K562 (cell line): ENCODE results near the gene DMXL1. TPM values are rescaled to one million over a fixed set of nuclear protein-coding genes. Genes with fewer than 3 reads are reported as not detected.

ENCODE experiments used
- CBFA2T3 ChIP-seq: fragments of 450-650 bp; IDR thresholded peaks from 2 replicates; pipeline ENCODE4 v1.6.1; 2017
- CEBPB ChIP-seq: fragments of 450-650 bp; IDR thresholded peaks from 2 replicates; pipeline ENCODE4 v1.6.1; 2016; ENCODE audit warnings: missing genetic modification characterization, missing compliant biosample characterization
- ETV1 ChIP-seq: fragments of 450-650 bp; conservative IDR thresholded peaks from 2 replicates; pipeline ENCODE4 v1.6.1; 2016; ENCODE audit warnings: missing genetic modification characterization, control low read depth, low read depth, missing compliant biosample characterization
- MCM5 ChIP-seq: fragments of 450-650 bp; IDR thresholded peaks from 2 replicates; pipeline ENCODE4 v1.6.1; 2016; ENCODE audit warnings: low read depth
- MED1 ChIP-seq: sonication (generic); formaldehyde crosslinking; IDR thresholded peaks from 2 replicates; pipeline ENCODE4 v1.8.1; 2023; ENCODE audit warnings: missing genetic modification reagents, borderline replicate concordance
- NFIX ChIP-seq: fragments of 250-450 bp; sonication (Bioruptor Pico); IDR thresholded peaks from 2 replicates; pipeline ENCODE4 v1.4.0; 2020; ENCODE audit warnings: low read depth, mild to moderate bottlenecking, moderate library complexity
- NR0B1 ChIP-seq: fragments of 450-650 bp; IDR thresholded peaks from one replicate; pipeline ENCODE4 v1.6.1; 2018; ENCODE audit warnings: mild to moderate bottlenecking, moderate library complexity; ENCODE audit not compliant: partially characterized antibody
- RBFOX2 ChIP-seq: fragments of 200-400 bp; formaldehyde crosslinking; IDR thresholded peaks from 2 replicates; pipeline ENCODE4 v1.6.1; 2017; ENCODE audit warnings: low read depth, mild to moderate bottlenecking, low read length, moderate library complexity
- RBM22 ChIP-seq: fragments of 200-400 bp; formaldehyde crosslinking; IDR thresholded peaks from 2 replicates; pipeline ENCODE4 v1.6.1; 2018; ENCODE audit warnings: low read length, low read depth; ENCODE audit not compliant: poor library complexity, severe bottlenecking
- SNIP1 ChIP-seq: fragments of 450-650 bp; IDR thresholded peaks from 2 replicates; pipeline ENCODE4 v1.7.1; 2017; ENCODE audit warnings: low read depth, mild to moderate bottlenecking
- ZNF3 ChIP-seq: fragments of 250-450 bp; sonication (Bioruptor Pico); IDR thresholded peaks from 2 replicates; pipeline ENCODE4 v1.5.0; 2021; ENCODE audit warnings: mild to moderate bottlenecking, moderate library complexity
- ZNF785 ChIP-seq: fragments of 250-450 bp; sonication (Bioruptor Pico); IDR thresholded peaks from 2 replicates; pipeline ENCODE4 v1.4.0; 2020; ENCODE audit warnings: mild to moderate bottlenecking
- ZZZ3 ChIP-seq: fragments of 450-650 bp; IDR thresholded peaks from 2 replicates; pipeline ENCODE4 v1.6.1; 2016; ENCODE audit warnings: antibody characterized with exemption, mild to moderate bottlenecking, moderate library complexity
- polyA plus RNA-seq, 8 experiments: library from polyadenylated mRNA; depleted of rRNA in 4 of 8; stranded (reverse) in 5 of 8; unstranded in 3 of 8; fragments of >200 nt; fragmentation: Nextera tagmentation in 2 of 8; fragmentation: Illumina TruSeq in 1 of 8; extraction: Ambion mirVana in 2 of 8; extraction: Trizol in 1 of 8; gene quantifications; 2 replicates each; pipeline versions ENCODE4 v1.2.1 to v1.2.3, GENCODE V29; 2011 to 2014; ENCODE audit warnings: inconsistent platforms in 1 of 8, missing spikeins in 1 of 8
- total RNA-seq, 7 experiments: library from RNA; depleted of rRNA in 6 of 7; stranded (reverse); fragments of >200 nt in 6 of 7; fragmentation: Illumina TruSeq in 2 of 7; extraction: Trizol in 2 of 7; gene quantifications; 2 replicates each; pipeline versions ENCODE4 v1.2.1 to v1.2.3, GENCODE V29; 2011 to 2021; ENCODE audit warnings: low replicate concordance in 1 of 7
- TF ChIP-seq, protein P1 (sequence below), 3 experiments: IDR thresholded peaks in 2 of 3; conservative IDR thresholded peaks in 1 of 3; 2 replicates each; pipeline ENCODE4 v1.5.1; 2011 to 2012; ENCODE audit warnings: low read length in 3 of 3, mild to moderate bottlenecking in 3 of 3, control low read depth in 2 of 3, improper control_type of control experiment in 1 of 3, inconsistent platforms in 1 of 3, low read depth in 1 of 3, mixed read lengths in 1 of 3, moderate library complexity in 1 of 3; ENCODE audit not compliant: insufficient read depth in 2 of 3
- TF ChIP-seq, protein P2 (sequence below): fragments of 450-650 bp; formaldehyde crosslinking; IDR thresholded peaks from 2 replicates; pipeline ENCODE4 v1.4.0; 2022; ENCODE audit warnings: missing genetic modification characterization

Gene DMXL1
- total and polyA plus RNA-seq, 9 of the 15 experiments (the other 6 are each of a cell fraction or from before 2014, with no cell fraction given) = 8.3 to 40.3 (median 30.6) TPM

DNA sequence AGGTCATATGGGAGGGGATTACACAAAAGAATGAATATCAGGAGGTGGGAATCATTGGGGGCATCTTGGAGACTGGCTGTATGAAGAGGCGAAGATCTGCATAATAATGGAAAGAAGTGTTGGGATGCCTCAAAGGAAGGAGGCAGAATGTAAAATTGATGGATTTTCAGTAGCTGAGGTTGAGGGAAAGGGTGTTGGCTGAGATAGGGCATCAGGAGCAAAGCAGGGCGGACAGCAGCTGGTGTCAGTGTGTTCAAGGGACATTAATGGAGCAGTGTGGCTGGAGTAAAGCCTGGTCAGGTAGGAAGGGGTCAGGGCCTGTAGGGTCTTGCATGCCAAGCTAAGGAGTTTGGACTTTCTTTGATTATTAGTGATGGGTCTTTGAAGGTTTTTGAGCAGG, 219.7 kb downstream of the DMXL1 start (continued):
- TF ChIP-seq MED1 (CRISPR knock-in tag) (no peak), ZNF785 (CRISPR knock-in tag) (no peak), CEBPB (tag) (no peak), ZNF3 (no peak), RBFOX2 (no peak), SNIP1 (no peak), NFIX (CRISPR knock-in tag) (no peak), NR0B1 (no peak), RBM22 (no peak), ETV1 (tag) (no peak), ZZZ3 (no peak), CBFA2T3 (peak; percentile 25; the same call in 1 of the 2 replicates), MCM5 (no peak)
- TF ChIP-seq, protein P1, sequence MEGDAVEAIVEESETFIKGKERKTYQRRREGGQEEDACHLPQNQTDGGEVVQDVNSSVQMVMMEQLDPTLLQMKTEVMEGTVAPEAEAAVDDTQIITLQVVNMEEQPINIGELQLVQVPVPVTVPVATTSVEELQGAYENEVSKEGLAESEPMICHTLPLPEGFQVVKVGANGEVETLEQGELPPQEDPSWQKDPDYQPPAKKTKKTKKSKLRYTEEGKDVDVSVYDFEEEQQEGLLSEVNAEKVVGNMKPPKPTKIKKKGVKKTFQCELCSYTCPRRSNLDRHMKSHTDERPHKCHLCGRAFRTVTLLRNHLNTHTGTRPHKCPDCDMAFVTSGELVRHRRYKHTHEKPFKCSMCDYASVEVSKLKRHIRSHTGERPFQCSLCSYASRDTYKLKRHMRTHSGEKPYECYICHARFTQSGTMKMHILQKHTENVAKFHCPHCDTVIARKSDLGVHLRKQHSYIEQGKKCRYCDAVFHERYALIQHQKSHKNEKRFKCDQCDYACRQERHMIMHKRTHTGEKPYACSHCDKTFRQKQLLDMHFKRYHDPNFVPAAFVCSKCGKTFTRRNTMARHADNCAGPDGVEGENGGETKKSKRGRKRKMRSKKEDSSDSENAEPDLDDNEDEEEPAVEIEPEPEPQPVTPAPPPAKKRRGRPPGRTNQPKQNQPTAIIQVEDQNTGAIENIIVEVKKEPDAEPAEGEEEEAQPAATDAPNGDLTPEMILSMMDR (IDR thresholded peaks at IDR 0.05 in 2 of 3, conservative IDR thresholded peaks at IDR 0.05 in 1 of 3; ENCODE audit: insufficient read depth in 2 of 3, low read depth in 1 of 3, low read length in 3 of 3) = no peak
- TF ChIP-seq, protein P2, sequence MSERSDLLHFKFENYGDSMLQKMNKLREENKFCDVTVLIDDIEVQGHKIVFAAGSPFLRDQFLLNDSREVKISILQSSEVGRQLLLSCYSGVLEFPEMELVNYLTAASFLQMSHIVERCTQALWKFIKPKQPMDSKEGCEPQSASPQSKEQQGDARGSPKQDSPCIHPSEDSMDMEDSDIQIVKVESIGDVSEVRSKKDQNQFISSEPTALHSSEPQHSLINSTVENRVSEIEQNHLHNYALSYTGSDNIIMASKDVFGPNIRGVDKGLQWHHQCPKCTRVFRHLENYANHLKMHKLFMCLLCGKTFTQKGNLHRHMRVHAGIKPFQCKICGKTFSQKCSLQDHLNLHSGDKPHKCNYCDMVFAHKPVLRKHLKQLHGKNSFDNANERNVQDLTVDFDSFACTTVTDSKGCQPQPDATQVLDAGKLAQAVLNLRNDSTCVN (CRISPR knock-in tag) = no peak
